ENCODE results near the gene ARHGAP44.

- TF ChIP-seq CTCF (IDR thresholded peaks at IDR 0.05) (no peak), EZH2phosphoT487 (IDR thresholded peaks at IDR 0.05) (no peak), EZH2 (IDR thresholded peaks at IDR 0.05) (no peak)
Measured at GRCh38 chr17:13025258-13025627, 235.9 kb downstream of the ARHGAP44 start.
